ENCODE results near the gene GLTPD2.

GRCh38 chr17:4806777-4807604 is 18.2 kb downstream of the GLTPD2 start, which contains the start of gene PLD2:
- TF ChIP-seq, protein P1, sequence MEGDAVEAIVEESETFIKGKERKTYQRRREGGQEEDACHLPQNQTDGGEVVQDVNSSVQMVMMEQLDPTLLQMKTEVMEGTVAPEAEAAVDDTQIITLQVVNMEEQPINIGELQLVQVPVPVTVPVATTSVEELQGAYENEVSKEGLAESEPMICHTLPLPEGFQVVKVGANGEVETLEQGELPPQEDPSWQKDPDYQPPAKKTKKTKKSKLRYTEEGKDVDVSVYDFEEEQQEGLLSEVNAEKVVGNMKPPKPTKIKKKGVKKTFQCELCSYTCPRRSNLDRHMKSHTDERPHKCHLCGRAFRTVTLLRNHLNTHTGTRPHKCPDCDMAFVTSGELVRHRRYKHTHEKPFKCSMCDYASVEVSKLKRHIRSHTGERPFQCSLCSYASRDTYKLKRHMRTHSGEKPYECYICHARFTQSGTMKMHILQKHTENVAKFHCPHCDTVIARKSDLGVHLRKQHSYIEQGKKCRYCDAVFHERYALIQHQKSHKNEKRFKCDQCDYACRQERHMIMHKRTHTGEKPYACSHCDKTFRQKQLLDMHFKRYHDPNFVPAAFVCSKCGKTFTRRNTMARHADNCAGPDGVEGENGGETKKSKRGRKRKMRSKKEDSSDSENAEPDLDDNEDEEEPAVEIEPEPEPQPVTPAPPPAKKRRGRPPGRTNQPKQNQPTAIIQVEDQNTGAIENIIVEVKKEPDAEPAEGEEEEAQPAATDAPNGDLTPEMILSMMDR (IDR thresholded peaks at IDR 0.05), result peak in 1 of 7 experiments; percentile 14
- peak; percentile 34 to 62 (median 57) for TF ChIP-seq POLR2A (IDR thresholded peaks at IDR 0.05)

All from body of pancreas (tissue), 4 donors.